HEK293 (cell line): ENCODE data around the gene TPM4.

Experiments used
- CTCF ChIA-PET: fragments of 350-600 bp; formaldehyde crosslinking; extraction: SDS; loops from one replicate; lab custom pipeline; 2021; ENCODE audit warnings: antibody characterized with exemption; lab: Yijun Ruan, JAX
- POLR2A ChIA-PET: fragments of 300-600 bp; formaldehyde crosslinking; extraction: SDS; loops from one replicate; lab custom pipeline; 2020; ENCODE audit warnings: antibody characterized with exemption, inconsistent platforms; lab: Yijun Ruan, JAX
- H3K27ac ChIP-seq: fragments of 200-500 bp; sonication (Bioruptor generic); 2 replicates; pipeline ENCODE4 v1.5.1; 2014; ENCODE audit warnings: low read depth, low read length, control low read depth, inconsistent platforms; ENCODE audit errors: extremely low read depth
- H3K36me3 ChIP-seq, 2 experiments: fragments of 200-500 bp in 1 of 2; sonication (Bioruptor generic) in 1 of 2; 1 replicate in 1 of 2; 2 replicates in 1 of 2; pipeline ENCODE4 v1.5.1; 2014 to 2017; ENCODE audit warnings: inconsistent platforms in 2 of 2, low read length in 2 of 2; ENCODE audit not compliant: control insufficient read depth in 2 of 2, insufficient read depth in 1 of 2
- H3K4me1 ChIP-seq: fragments of 200-500 bp; sonication (Bioruptor generic); 2 replicates; pipeline ENCODE4 v1.5.1; 2014; ENCODE audit warnings: mild to moderate bottlenecking, low read length, inconsistent platforms; ENCODE audit not compliant: control insufficient read depth, insufficient read depth
- H3K4me3 ChIP-seq: 2 replicates; pipeline ENCODE4 v1.5.1; 2011; ENCODE audit warnings: low read depth, mild to moderate bottlenecking, control low read depth, low read length, moderate library complexity
- H3K9me3 ChIP-seq: fragments of 200-500 bp; sonication (Bioruptor generic); 2 replicates; pipeline ENCODE4 v1.5.1; 2014; ENCODE audit warnings: low read depth, low read length, inconsistent platforms; ENCODE audit not compliant: control insufficient read depth, insufficient read depth
- HIC1 ChIP-seq: fragments of 450-650 bp; formaldehyde crosslinking; IDR thresholded peaks from 2 replicates; pipeline ENCODE4 v1.5.1; 2016; ENCODE audit warnings: missing biosample characterization, missing genetic modification characterization
- KLF9 ChIP-seq: fragments of 450-650 bp; formaldehyde crosslinking; IDR thresholded peaks from 2 replicates; pipeline ENCODE4 v1.5.1; 2016; ENCODE audit warnings: missing biosample characterization, missing genetic modification characterization, low read depth
- MYNN ChIP-seq: fragments of 450-650 bp; formaldehyde crosslinking; IDR thresholded peaks from 2 replicates; pipeline ENCODE4 v1.5.1; 2016; ENCODE audit warnings: missing biosample characterization, missing genetic modification characterization, borderline replicate concordance
- PRDM10 ChIP-seq: fragments of 450-650 bp; formaldehyde crosslinking; IDR thresholded peaks from 2 replicates; pipeline ENCODE4 v1.5.1; 2016; ENCODE audit warnings: missing biosample characterization, missing genetic modification characterization
- SCRT1 ChIP-seq: fragments of 450-650 bp; formaldehyde crosslinking; IDR thresholded peaks from 2 replicates; pipeline ENCODE4 v1.5.1; 2016; ENCODE audit warnings: missing biosample characterization, missing genetic modification characterization, borderline replicate concordance
- SCRT2 ChIP-seq: fragments of 450-650 bp; formaldehyde crosslinking; IDR thresholded peaks from 2 replicates; pipeline ENCODE4 v1.5.1; 2016; ENCODE audit warnings: missing biosample characterization, missing genetic modification characterization
- ZBTB10 ChIP-seq: fragments of 450-650 bp; formaldehyde crosslinking; IDR thresholded peaks from 2 replicates; pipeline ENCODE4 v1.5.1; 2016; ENCODE audit warnings: missing biosample characterization, missing genetic modification characterization
- ZBTB20 ChIP-seq: fragments of 450-650 bp; formaldehyde crosslinking; IDR thresholded peaks from 2 replicates; pipeline ENCODE4 v1.5.1; 2016; ENCODE audit warnings: missing biosample characterization, missing genetic modification characterization
- ZNF223 ChIP-seq: fragments of 450-650 bp; formaldehyde crosslinking; IDR thresholded peaks from 2 replicates; pipeline ENCODE4 v1.5.1; 2016; ENCODE audit warnings: missing biosample characterization, missing genetic modification characterization
- ZNF280D ChIP-seq: fragments of 450-650 bp; formaldehyde crosslinking; IDR thresholded peaks from 2 replicates; pipeline ENCODE4 v1.5.1; 2016; ENCODE audit warnings: missing biosample characterization, missing genetic modification characterization
- ZNF37A ChIP-seq: fragments of 450-650 bp; IDR thresholded peaks from 2 replicates; pipeline ENCODE4 v1.5.1; 2018; ENCODE audit warnings: missing biosample characterization, missing genetic modification characterization
- ZNF555 ChIP-seq: fragments of 450-650 bp; formaldehyde crosslinking; conservative IDR thresholded peaks from 2 replicates; pipeline ENCODE4 v1.5.1; 2017; ENCODE audit warnings: missing biosample characterization, mild to moderate bottlenecking, missing genetic modification characterization, inconsistent platforms
- ZNF596 ChIP-seq: fragments of 450-650 bp; IDR thresholded peaks from 2 replicates; pipeline ENCODE4 v1.5.0; 2018; ENCODE audit warnings: missing biosample characterization, mild to moderate bottlenecking, missing genetic modification characterization, moderate library complexity
- ZNF692 ChIP-seq: fragments of 450-650 bp; formaldehyde crosslinking; IDR thresholded peaks from 2 replicates; pipeline ENCODE4 v1.5.1; 2016; ENCODE audit warnings: missing biosample characterization, missing genetic modification characterization
- ZNF768 ChIP-seq: fragments of 450-650 bp; formaldehyde crosslinking; IDR thresholded peaks from 2 replicates; pipeline ENCODE4 v1.5.1; 2018; ENCODE audit warnings: missing biosample characterization, mild to moderate bottlenecking, missing genetic modification characterization
- ZNF792 ChIP-seq: fragments of 450-650 bp; formaldehyde crosslinking; IDR thresholded peaks from 2 replicates; pipeline ENCODE4 v1.5.1; 2016; ENCODE audit warnings: missing biosample characterization, missing genetic modification characterization
- ZSCAN23 ChIP-seq: fragments of 450-650 bp; formaldehyde crosslinking; IDR thresholded peaks from 2 replicates; pipeline ENCODE4 v1.5.1; 2016; ENCODE audit warnings: missing biosample characterization, missing genetic modification characterization

The TPM4 gene

GRCh38 chr19:16078759-16079707 is 2.7 kb downstream of the TPM4 start (continued):
- TF ChIP-seq ZNF692, result no peak
- no peak for TF ChIP-seq ZNF280D
- no peak for TF ChIP-seq ZBTB10 (tag by site-specific recombination)
- no peak for TF ChIP-seq ZNF223 (tag by site-specific recombination)
- no peak; the same call in 1 of the 2 replicates for TF ChIP-seq KLF9
- TF ChIP-seq MYNN (tag by site-specific recombination), result no peak
- TF ChIP-seq PRDM10 (tag by site-specific recombination), result no peak
- TF ChIP-seq SCRT1 (tag by site-specific recombination), result no peak
- TF ChIP-seq ZNF792 (tag by site-specific recombination), result no peak
- TF ChIP-seq ZNF596 (tag by site-specific recombination), result no peak
- TF ChIP-seq, all 188 proteins: peak for 11

GRCh38 chr19:16084067-16084685 is 7.9 kb downstream of the TPM4 start:
- ChIA-PET POLR2A (interaction anchor here (2.3 kb wide), 1 partner anchor 8 kb away, joined by 10 read pairs; the partner anchor contains the start of gene TPM4), CTCF (interaction anchor here (0.7 to 1.5 kb wide), 3 partner anchors 22 to 1490 kb away, joined by 3 to 4 read pairs (median 3); no protein-coding TSS in a partner anchor)
- H3K27ac ChIP-seq, result no peak overlapping the region
- no peak overlapping the region for H3K4me3 ChIP-seq
- TF ChIP-seq ZNF37A (no peak), ZNF555 (tag by site-specific recombination) (no peak), ZBTB20 (tag by site-specific recombination) (no peak), SCRT2 (tag by site-specific recombination) (no peak), ZNF768 (tag by site-specific recombination) (no peak), HIC1 (tag by site-specific recombination) (no peak), ZSCAN23 (tag by site-specific recombination) (no peak)
- H3K9me3 ChIP-seq, result no peaks in the 10 kb centered on the region
- H3K36me3 ChIP-seq, result peaks cover 49 to 91% of the 10 kb centered on the region in 2 experiments
- 0 out of 2 replicates have a peak, but pooled peaks cover under 1% of the 10 kb centered on the region for H3K4me1 ChIP-seq
